Hepatocyte (in vitro differentiated cells): Measurements from ENCODE around the gene C1orf141. TPM values are rescaled to one million over a fixed set of nuclear protein-coding genes. Genes with fewer than 3 reads are reported as not detected.

ENCODE experiments used
- DNase-seq: peaks from one replicate; pipeline ENCODE4 v3.0.0-alpha.2; 2016; ENCODE audit warnings: low spot score
- H2AFZ ChIP-seq: fragments of 200-600 bp; sonication (generic); 2 replicates; pipeline ENCODE4 v1.6.0; 2016; ENCODE audit warnings: antibody characterized with exemption, mild to moderate bottlenecking
- H3K27ac ChIP-seq: fragments of 200-600 bp; sonication (generic); 2 replicates; pipeline ENCODE4 v1.5.1; 2016; ENCODE audit warnings: mild to moderate bottlenecking
- H3K27me3 ChIP-seq: fragments of 200-600 bp; sonication (generic); 2 replicates; pipeline ENCODE4 v1.6.1; 2016
- H3K36me3 ChIP-seq: fragments of 200-600 bp; sonication (generic); replicated peaks from 2 replicates; pipeline ENCODE4 v1.5.1; 2016; ENCODE audit warnings: low read depth; ENCODE audit not compliant: insufficient read depth
- H3K4me1 ChIP-seq: fragments of 200-600 bp; sonication (generic); 2 replicates; pipeline ENCODE4 v1.5.1; 2016; ENCODE audit warnings: mild to moderate bottlenecking, moderate library complexity; ENCODE audit not compliant: insufficient read depth
- H3K4me2 ChIP-seq: fragments of 200-600 bp; sonication (generic); 2 replicates; pipeline ENCODE4 v1.6.0; 2016
- H3K4me3 ChIP-seq: fragments of 200-600 bp; sonication (generic); 2 replicates; pipeline ENCODE4 v1.5.1; 2016; ENCODE audit warnings: mild to moderate bottlenecking
- H3K79me2 ChIP-seq: fragments of 200-600 bp; sonication (generic); 2 replicates; pipeline ENCODE4 v1.6.0; 2017; ENCODE audit warnings: mild to moderate bottlenecking
- H3K9me2 ChIP-seq: fragments of 200-600 bp; sonication (generic); replicated peaks from 2 replicates; pipeline ENCODE4 v1.6.0; 2017; ENCODE audit warnings: mild to moderate bottlenecking; ENCODE audit not compliant: insufficient read depth
- H3K9me3 ChIP-seq: fragments of 200-600 bp; sonication (generic); 2 replicates; pipeline ENCODE4 v1.5.1; 2016; ENCODE audit warnings: low read depth, mild to moderate bottlenecking
- H4K20me1 ChIP-seq: fragments of 200-600 bp; sonication (generic); 2 replicates; pipeline ENCODE4 v1.6.0; 2016; ENCODE audit warnings: mild to moderate bottlenecking; ENCODE audit not compliant: insufficient read depth, poor library complexity, severe bottlenecking
- CTCF ChIP-seq: fragments of 200-600 bp; sonication (generic); IDR thresholded peaks from 2 replicates; pipeline ENCODE4 v1.5.1; 2016; ENCODE audit warnings: antibody characterized with exemption, mild to moderate bottlenecking; ENCODE audit not compliant: poor library complexity
- EZH2 ChIP-seq: fragments of 200-600 bp; sonication (generic); IDR thresholded peaks from 2 replicates; pipeline ENCODE4 v1.6.1; 2016; ENCODE audit warnings: antibody characterized with exemption, mild to moderate bottlenecking, borderline replicate concordance
- EZH2phosphoT487 ChIP-seq: fragments of 200-600 bp; sonication (generic); IDR thresholded peaks from one replicate; pipeline ENCODE4 v1.6.1; 2018; ENCODE audit warnings: antibody characterized with exemption, mild to moderate bottlenecking, low read depth, moderate library complexity; ENCODE audit not compliant: unreplicated experiment, severe bottlenecking
- WGBS: methylation state at CpG from one replicate; pipeline ENCODE4 v1.1.6; 2016; ENCODE audit warnings: low lambda C conversion rate; ENCODE audit errors: missing lambda C conversion rate; 5-methylcytosine and 5-hydroxymethylcytosine counted together
- polyA plus RNA-seq: library from polyadenylated mRNA; unstranded; fragments of >200 nt; fragmentation: Nextera tagmentation; extraction: Ambion mirVana; gene quantifications from 2 replicates; pipeline ENCODE4 v1.2.1, GENCODE V29; 2016
- small RNA-seq: library from RNA; depleted of rRNA; stranded (forward); fragments of <200 nt; gene quantifications from one replicate; pipeline ENCODE3, GENCODE V24; 2014
- total RNA-seq: library from RNA; depleted of rRNA; stranded (reverse); fragments of >200 nt; gene quantifications from 2 replicates; pipeline ENCODE4 v1.2.3, GENCODE V29; 2014

C1orf141 gene
- total and polyA plus RNA-seq, 2 experiments from 2014 or later: not detected

- Histone ChIP-seq H3K36me3 (no peaks in the 10 kb centered on the region), H3K9me2 (no peaks in the 10 kb centered on the region), H2AFZ (no peak overlapping the region), H3K4me2 (no peak overlapping the region), H4K20me1 (no peaks in the 10 kb centered on the region), H3K4me3 (no peak overlapping the region), H3K27me3 (no peaks in the 10 kb centered on the region), H3K27ac (no peak overlapping the region), H3K79me2 (peaks cover 30% of the 10 kb centered on the region), H3K4me1 (no peaks in the 10 kb centered on the region), H3K9me3 (no peaks in the 10 kb centered on the region)
- 95% methylated on average over 4 of the region's 4 CpGs for WGBS
- TF ChIP-seq CTCF (no peak), EZH2 (no peak), EZH2phosphoT487 (no peak)
- DNase-seq: no peak
These were observed 90.0 kb downstream of the C1orf141 start for GRCh38 chr1:67044631-67045270.

- Histone ChIP-seq H2AFZ (no peak overlapping the region), H3K4me1 (no peaks in the 10 kb centered on the region), H3K27ac (no peak overlapping the region), H3K4me3 (no peak overlapping the region), H3K36me3 (no peaks in the 10 kb centered on the region), H3K9me2 (no peaks in the 10 kb centered on the region), H3K27me3 (no peaks in the 10 kb centered on the region), H3K79me2 (peaks cover 17% of the 10 kb centered on the region), H3K4me2 (no peak overlapping the region), H3K9me3 (no peaks in the 10 kb centered on the region), H4K20me1 (no peaks in the 10 kb centered on the region)
- TF ChIP-seq EZH2phosphoT487 (no peak), EZH2 (no peak)
- WGBS: 95% methylated on average over 3 of the region's 3 CpGs
- DNase-seq: no peak
These were observed 91.4 kb downstream of the C1orf141 start for GRCh38 chr1:67043366-67043765.

Small RNAs within 50 kb of the gene (small RNA-seq; reads per million reads assigned to genes)
- gene RF00322: not detected

Other genes starting within 250 kb of the C1orf141 start
- 5.9 and 7.6 TPM in 2 replicates for gene DNAI4, start 210.1 kb downstream of the C1orf141 start, total RNA-seq
- gene DNAI4, start 210.1 kb downstream of the C1orf141 start, polyA plus RNA-seq: 2.9 and 3.1 TPM in 2 replicates
- 41.9 and 42.2 TPM in 2 replicates for gene MIER1, start 210.0 kb downstream of the C1orf141 start, total RNA-seq
- gene MIER1, start 210.0 kb downstream of the C1orf141 start, polyA plus RNA-seq: 17.9 and 19.3 TPM in 2 replicates
- 40.2 and 42.3 TPM in 2 replicates for gene SLC35D1, start 80.8 kb downstream of the C1orf141 start, total RNA-seq
- 8.3 and 14.3 TPM in 2 replicates for gene SLC35D1, start 80.8 kb downstream of the C1orf141 start, polyA plus RNA-seq
- 0.20 and 0.96 TPM in 2 replicates for gene IL23R, start 31.5 kb upstream of the C1orf141 start, total RNA-seq
- 0.16 TPM in 1 of 2 replicates, not detected in the other for gene IL23R, start 31.5 kb upstream of the C1orf141 start, polyA plus RNA-seq
- gene IL12RB2, start 172.9 kb upstream of the C1orf141 start, total RNA-seq: 0.47 TPM in 1 of 2 replicates, not detected in the other
- gene IL12RB2, start 172.9 kb upstream of the C1orf141 start, polyA plus RNA-seq: 0.10 TPM in 1 of 2 replicates, not detected in the other